Measurements from ENCODE around the gene COL8A1.

DNA sequence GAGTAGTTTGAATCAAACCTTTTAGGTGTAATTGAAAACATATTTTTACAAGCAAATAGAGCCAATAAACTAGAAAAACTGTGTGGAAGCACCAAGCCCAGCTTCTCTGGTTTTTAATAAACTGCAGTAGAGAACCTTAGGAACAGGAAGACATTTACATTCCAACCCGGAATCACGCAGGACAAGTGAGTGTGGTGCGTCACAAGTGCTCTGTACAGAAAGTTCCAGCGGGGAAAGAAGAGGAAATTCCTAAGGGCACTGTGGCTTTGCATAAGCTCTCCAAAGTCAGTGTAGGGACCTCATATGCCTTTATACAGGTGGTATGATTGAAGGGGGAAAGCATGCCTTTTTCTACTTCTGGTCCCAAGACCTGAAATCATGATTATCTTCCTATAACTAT, 21.6 kb downstream of the COL8A1 start:
- TF ChIP-seq CTCF (conservative IDR thresholded peaks at IDR 0.05): no peak
- TF ChIP-seq ZFX (IDR thresholded peaks at IDR 0.05): no peak

All from C4-2B (cell line).